Measurements from ENCODE around the gene EXOC6B.

EXOC6B gene

DNA sequence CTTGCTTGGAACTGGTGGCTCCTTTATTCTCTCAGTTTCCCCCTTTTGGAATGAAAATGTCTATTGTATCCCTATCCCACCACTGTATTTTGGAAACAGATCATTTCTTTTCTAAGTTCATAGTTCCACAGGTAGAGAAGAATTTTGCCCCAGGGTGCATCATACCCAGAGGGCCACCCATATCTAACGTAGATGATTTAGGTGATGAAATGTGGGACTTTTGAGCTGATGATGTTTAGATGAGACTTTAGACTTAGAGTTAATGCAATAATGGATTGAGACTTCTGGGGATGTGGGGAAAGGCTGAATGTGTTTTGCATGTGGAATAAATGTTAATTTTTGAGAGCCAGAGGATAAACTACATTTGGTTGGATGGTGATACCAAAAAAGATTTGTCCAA is 570.3 kb downstream of the EXOC6B start:
- no peak for DNase-seq

DNA sequence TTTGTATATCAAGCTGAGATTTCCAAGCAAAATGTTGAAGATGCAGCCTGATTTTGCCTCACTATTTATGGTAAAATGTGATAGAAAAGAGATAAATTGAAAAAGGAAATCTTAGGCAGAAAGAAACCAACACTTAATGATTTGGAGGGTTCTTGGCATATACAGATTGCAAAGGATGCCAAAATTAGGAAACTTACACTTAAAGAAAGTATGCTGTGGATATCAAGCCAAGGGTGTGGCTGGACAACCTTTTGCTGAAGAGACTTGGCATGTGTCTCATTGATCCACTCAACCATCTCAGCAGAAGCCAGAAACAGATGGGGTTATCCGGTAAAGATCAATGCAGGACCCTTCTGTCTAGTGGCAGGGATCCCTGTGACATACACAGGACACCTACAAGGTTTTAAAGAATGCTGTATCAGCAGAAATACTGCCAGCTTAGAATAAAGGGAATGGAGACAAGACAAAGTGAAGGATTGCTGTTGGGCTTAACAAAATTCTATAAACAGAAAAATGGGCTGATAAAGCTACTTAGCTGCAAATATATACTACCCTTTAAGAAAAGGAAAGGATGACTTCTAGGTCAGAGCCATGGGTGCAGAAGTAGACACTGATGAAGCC is 570.9 kb downstream of the EXOC6B start:
- DNase-seq, result no peak

DNA sequence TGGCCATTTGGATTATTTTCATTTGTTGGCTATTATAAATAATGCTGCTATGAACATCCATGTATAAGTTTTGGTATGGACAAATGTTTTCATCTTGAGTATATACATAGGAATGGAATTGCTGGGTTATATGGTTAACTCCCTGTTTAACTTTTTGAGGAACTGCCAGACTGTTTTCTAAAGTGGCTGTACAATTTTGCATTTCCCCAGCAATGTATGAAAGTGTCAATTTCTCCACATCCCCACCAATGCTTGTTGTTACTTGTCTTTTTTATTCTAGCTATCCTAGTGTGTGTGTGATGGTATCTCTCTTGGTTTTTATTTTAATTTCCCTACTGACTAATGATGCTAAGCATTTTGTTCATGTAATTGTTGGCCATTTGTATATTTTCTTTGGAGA is 587.5 kb downstream of the EXOC6B start:
- no peak for DNase-seq

DNA sequence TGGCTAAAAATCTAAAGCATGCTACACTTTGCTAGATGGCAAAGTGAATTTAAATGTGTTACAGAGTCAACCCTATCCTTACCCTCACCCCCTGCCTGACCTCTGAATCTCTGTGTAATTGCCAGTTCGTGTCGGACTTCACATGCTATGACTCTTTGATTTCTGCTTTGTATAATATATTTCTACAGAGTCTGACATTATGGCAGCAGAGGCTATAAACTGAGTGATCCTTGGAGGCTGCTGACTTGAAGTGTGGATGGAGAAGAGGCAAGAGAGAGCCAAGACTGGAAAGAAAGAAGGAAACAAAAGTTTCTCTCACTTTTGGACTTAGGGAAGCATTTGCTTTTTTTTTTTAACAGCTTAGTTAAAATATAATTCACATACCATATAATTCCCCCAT is 588.3 kb downstream of the EXOC6B start:
- no peak for DNase-seq

DNA sequence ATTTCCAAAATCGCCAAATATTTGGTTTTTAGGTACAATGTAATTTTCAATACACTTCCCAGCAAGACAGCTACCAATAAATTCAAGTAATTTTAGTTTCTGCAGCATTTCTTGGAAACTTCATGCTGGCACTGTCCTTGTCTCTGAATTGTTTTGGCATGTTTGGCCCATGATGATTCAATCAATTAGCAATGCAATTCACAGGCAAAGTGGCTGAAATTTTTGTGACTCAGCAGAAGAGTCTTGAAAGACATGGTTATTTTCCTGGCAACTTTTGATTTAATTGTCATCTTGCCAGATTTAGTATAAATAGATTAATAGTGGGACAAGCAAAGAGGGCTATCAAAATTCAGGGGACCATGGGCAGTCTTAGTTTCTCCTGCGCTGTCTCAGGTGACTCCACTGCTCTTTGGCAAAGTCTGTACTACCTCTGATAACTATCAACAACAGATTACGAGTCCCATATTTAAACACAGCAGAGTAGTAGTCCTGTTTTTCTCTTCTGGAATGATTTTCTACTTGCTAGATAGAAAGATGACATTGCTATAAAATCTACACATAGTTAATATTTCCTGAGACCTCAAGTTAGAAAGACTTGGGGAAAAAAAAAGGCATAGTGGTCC is 589.3 kb downstream of the EXOC6B start:
- DNase-seq, result no peak

DNA sequence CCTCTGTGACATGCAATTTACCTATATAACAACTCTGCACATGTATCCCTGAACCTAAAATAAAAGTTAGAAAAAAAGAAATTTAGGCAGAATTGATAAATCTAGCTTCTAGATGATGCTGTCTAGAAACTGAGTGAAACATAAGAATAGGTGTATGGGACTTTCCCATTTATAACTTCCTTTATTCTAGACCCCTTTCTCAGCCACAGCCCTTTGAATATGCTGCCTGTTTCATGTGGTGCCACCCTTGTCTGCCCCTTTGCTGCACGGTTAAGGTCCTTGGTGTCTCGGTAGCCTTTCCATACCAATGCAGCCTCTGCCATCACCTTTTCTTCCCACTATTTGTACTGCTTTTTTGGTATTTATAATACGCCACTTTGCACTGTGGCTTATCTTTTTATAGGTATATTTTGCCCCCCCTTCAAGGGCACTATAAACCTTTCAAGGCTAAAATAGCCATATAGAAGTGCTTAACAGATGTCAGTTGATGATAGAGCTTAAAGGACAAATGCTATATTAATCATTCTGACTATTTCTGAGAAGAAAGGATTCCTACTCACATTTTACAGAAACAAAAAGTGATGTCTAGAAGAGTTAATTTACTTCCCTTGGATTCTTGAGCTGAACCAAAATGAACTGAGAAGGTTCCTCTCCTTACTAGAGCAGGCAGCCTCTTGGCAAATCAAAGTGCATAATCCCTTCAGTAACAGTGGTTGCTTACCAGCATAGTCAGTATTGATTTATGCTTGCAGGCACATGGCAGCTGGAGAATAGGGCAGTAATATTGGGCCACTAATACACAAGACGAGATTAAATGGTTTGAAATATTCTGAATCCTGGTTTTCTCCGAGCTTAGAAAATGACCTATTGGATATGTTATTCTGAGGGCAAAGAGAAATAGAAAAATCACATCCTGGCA is 590.1 kb downstream of the EXOC6B start:
- no peak for DNase-seq

DNA sequence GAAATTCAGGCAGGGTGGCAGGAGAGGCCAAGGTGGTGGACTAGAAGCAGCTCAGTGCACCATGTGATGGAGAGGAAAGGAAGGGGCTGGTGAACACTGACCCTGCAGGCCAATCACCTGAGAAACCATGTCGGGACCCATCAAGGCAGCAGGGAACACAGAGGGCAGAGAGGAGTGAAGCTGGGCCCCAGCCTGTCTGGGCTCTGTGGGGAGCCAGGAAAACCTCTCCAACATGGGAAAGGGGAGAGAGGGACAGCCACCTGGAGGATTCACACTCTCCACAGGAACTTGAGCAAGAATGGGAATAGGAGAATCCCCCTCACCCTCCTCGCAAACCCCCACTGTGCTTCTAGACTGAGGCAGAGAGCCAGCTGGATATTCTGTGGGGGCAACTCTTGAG is 592.6 kb downstream of the EXOC6B start:
- no peak for DNase-seq

DNA sequence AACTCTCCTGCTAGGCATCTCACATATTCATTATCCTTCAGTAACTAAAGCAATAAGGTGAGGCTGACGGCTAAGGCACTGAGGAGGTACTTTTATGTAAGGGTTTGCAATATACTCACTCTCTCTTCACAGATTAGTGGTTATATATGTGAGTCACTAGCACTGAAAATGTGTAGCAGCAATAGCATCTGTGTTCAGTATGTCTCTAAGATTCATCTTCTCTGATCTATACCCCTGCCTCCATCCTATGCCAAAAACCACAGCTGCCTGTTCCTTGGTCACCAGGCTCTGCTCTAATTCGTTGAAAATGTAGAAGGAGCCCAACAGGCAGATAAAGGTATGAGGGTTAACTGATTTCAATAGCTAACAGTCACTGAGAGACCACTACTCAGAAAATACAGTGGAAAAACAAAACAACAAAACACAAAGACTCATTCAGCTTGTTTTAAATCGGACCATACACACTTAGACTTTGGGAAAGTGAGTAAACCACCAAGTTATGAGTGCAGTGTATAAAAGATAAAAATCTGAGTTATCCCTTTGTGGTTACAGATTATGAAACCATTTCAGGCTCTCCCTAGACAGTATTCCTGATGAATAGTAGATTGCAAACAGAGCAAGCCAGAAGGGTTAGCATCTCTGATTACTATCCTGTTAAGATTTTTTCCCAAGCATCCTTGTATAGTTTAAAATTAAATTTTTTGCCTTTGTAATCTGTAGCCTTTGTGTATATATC is 602.8 kb downstream of the EXOC6B start:
- no peak for DNase-seq

DNA sequence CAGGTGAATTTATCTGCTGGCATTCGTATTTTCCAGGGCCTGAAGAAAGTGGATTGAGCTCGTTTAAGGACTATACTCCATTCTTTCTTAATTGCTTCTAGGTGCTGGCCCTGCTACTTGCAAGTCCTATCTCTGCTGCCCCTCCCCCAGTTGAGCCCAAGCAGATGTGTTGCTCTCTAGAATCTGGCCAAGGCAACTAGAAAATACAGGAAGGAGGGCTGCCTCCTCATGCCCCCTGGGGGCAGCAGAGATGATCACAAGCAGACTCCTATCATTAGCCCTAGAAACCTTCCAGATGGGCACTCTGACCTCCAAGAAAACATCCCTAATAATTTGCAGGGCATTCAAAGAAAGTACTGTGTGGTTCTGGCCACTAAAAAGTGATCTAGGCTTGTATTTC is 605.7 kb downstream of the EXOC6B start:
- DNase-seq, result no peak

DNA sequence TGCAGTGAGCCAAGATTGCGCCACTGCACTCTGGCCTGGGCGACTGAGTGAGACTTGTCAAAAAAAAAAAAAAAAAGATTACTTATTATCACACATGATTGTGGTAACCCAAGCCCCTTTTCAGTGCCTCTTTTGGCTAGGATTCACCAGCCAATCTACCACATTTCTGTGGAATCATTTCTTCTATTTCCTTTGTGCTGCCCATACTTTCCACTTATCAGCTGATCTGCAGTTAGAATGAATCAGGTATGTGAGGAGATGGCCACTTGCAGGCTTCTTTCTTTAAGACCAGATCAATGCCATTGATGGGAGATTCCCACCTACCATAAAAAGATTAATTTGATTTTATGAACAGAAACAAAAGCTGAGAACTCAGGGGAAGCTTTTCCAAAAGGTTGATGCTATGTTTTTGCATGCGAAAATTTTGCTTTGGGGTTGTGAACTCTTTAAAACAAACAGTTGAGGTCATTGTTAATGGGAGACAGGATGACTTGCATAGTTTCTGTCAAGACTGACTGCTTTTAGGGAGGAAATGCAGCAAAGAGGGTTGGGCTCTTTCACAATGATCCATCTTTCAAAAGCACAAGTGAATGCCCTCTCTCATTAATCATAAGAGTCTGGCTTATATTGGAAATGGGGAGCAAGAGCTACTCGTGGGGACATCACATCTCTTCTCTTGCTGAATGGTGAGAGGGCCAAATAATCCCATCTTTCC is 611.2 kb downstream of the EXOC6B start:
- no peak for DNase-seq

DNA sequence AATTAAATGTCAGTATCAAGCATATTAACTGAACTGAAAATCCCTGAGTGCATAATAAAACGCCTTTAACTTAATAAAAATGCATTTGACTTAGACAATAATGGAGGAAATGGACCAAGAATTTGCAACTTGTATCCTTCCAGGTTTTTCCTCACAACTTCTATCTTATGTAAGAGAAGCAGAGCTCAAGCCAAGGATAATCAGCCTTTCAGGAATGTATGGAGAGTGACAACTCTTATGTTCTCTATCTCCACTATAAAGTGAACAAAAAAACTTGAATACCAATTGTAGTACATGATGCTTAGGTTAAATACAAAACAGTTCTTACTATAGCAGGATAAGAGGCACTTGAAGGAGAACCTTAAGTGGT is 613.4 kb downstream of the EXOC6B start:
- no peak for DNase-seq

DNA sequence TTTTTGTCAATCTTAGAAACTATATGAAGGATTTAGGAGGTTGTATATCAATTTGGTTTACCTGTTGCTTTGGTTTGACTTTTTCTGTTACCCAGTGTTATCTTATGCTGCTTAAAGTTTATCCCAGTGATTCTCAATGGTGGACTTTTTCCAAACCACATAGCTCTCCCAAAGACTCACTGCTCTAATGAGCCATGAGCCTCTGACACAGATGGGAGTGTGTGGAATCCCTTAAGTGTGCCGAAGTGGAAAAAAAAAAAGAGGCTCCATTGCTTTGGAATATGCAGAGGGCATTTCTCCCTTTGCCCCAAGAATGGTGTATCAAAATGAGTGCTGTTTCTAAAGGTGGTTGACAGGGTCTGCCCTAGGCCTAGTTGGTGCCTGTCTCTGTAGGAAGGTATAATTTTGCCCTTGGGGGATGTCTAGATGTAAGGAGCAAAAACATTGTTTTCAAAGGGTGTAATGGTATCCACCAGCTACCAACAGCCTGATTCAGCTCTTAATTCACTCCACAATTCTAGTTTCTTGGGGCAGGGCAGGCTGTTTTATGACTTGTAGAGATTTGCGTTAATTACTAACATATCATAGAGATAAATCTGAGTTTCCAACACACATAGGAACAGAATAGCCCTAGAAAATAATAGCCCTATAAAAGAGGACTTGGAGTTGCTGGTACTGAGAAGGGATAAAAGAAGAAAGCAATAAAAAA is 613.9 kb downstream of the EXOC6B start:
- no peak for DNase-seq

DNA sequence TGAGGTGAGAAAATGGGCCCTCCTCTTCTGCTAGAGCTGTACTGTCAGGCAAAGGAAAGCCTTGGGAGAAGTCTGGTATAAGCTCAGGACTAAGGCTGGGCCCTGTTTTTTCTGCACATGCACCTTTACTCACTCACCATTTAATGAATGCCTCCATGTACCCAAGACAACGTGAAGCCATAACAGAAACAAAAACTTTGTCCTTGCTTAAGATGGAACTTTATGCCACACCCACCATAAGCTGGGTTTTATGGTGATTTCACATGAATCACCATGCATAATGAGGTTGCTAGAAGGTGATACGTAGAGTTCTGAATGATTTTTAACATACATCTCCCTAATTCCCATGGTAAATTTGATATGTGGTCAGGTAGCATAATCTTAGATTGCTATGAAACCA is 614.5 kb downstream of the EXOC6B start:
- DNase-seq, result no peak

DNA sequence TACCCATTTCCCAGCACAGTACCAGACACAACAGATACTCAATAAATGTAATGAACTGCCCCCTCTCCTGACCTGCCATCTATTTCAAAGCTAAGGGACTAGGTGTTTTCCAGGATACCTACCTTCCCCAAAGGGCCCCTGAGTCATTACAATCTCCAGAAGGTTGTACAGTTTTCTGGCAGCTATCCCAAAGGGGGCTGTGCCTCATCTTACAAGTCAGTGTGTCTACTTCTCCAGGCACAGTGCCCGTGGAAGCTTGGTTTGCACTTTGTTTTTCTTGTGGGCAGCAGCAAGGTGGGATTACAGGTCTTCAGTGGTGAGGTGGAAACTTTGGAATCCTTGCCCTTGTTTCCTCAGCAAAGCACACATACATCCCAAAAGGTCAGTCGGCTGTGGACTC is 615.4 kb downstream of the EXOC6B start:
- DNase-seq, result no peak

DNA sequence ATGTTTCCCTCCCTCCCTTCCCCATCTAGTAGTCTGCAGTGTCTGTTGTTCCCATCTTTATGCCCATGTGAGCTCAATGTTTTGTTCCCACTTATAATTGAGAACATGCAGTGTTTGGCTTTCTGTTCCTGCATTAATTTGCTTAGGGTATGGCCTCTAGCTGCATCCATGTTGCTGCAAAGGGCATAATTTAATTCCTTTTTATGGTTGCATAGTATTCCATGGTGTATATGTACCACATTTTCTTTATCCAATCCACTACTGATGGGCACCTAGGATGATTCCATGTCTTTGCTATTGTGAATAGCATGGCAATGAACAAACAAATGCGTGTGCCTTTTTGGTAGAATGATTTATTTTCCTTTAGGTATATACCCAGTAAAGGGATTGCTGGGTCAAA is 617.6 kb downstream of the EXOC6B start:
- DNase-seq, result no peak

DNA sequence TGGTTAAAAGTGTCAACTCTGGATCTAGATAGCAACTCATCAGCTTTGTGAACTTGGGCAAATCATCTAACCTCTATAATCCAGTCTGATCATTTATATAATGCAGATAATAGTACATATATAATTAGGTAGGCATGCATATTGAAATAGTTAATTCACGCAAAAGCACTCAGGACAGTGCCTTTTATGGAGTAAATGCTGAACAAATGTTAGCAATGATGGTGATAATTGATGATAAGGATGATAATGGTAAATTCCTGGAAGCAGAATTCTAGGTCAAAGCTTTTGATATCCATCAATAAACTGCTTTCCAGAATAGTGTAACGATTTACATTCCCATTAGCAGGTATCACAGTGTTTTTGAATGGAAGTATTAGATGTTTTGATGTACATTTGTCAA is 618.5 kb downstream of the EXOC6B start:
- no peak for DNase-seq

DNA sequence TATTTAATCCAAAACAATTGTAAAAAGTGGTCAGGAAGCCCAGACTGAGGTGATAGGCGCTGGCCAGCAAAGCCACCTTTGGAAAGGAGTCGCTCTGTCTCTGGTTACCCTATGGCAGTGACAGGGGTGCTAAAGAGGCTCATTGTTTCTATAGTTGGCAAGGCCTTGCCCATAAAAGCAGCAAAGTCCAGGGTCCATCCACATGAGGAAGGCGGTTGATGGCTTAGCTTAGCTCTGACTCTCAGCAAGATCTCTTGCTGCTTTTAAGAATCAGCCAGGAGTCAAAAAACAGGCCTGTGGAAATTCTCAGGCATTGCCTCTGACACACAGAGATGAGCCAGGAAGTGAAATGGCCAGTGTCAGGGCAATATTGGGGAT is 620.3 kb downstream of the EXOC6B start:
- no peak for DNase-seq

DNA sequence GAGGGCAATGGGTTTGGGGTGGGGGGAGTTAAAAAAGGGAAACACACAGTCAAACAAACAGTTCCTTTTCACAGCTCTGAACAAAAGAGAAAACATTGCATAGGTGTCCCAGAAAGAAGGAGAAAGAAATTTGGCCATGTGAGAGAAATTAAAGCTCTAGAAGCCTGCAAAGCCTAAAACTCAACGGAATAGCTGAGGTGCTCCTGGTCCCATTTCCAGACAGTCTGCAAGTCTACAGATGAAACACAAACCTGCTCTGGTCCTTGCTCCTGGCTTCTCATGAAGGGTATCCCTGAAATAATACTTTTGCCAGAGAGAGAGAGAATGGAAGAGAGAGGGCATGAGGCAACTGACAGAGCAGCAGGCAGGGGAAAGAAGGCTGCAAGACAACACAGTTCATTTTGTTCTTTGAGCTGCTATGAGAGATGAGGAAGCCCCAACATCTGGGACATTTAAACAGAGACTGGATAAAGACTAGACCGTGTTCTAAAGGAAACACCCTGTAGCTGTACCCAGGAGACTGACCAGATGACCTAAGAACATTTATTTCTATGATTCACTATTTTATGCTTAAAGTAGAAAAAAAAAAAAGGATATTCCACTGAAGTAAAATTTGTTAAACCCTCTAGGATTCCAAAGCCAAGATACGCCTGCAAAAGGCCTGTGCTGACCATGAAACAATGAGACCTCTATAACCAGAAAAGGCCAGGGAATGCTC is 620.9 kb downstream of the EXOC6B start:
- DNase-seq, result no peak

DNA sequence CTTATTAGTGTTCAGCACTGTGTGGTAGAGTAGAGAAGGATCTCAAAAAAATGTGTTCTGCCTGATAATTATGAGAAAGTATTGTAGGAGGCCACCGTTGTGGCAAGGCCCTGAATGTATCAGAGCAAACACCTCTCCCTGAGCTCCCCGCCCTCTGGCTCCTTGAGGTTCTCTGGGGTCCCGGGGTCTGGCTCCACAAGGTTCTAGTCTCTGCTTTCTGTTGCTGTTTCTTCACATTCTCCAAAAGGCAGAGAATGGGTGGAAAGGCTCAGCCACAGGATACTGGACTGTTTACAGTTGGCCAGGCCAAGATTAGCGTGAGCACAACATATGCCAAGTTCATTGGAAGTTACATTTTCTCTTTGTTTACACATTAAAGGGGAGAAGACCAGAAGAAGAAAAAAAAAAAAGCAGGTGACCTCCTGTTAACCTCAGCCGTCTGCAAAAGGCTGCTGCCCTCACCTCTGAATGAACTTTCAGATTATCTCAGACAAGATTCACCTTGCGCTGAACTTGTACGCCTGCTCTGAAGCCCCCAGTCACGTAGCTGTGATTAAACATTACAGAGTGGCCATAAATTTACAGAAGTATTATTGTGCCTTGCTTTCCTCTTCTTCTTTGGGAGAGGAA is 621.6 kb downstream of the EXOC6B start:
- no peak for DNase-seq

DNA sequence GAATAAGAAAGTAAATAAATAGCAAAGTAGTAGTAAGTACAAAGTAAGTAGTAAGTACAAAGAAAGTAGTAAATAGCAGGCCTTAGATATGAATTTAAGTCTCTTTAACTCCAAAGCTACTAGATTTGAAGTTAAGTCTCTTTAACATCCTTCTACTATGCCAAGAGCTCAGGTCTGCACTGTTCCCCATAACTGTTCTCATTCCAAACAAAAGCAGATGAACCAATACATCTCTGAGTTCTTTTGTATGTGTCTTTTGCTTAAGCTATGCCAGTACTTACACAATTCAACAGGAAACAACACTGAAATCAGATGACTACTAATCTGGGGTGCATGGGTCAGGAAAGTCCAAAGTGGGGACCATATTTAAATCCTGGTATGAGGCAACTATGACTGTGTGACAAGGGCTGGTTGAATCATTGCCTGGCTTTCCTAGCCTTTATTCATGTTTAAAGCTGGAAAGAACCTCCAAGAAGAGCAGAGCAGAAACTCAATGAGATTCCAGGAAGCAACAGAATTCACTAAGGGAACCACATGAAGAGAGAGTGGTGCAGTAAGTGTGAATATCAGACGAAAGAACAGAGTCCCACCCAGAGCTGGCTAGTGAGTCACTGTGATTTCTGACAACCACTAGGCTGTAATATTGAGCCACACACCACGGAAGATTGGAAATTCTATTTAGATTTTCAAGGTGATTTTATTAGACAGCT is 627.1 kb downstream of the EXOC6B start:
- DNase-seq, result no peak
